ENCODE data around the gene PPM1M. TPM values are rescaled to one million over a fixed set of nuclear protein-coding genes. Genes with fewer than 3 reads are reported as not detected.

PPM1M gene
- polyA plus RNA-seq, 1 donor from 2014 or later = 1.1 TPM

DNA sequence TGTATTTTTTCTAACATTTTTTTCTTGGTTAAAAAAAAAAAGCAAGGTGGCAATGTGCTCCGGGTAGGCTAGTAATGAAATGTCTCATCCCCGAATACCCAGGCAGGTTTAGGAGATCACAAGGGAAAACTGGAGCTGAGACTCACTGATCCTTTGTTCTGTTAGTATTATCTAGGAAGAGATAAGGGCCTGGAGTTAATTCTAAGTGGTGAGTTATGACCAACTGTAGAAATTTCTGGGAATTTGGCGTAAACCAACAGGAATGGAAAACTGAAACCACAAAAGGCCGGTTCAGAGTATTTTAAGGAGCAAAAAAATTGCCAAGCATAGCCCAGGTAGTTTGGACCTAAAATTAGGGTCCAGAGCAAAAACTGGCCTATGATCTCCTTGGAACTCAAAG lies 12.4 kb downstream of the PPM1M start:
- no peaks in the 10 kb centered on the region for H3K9me2 ChIP-seq (ENCODE audit: insufficient read depth, low read length)
- no peaks in the 10 kb centered on the region for H3K27me3 ChIP-seq (ENCODE audit: insufficient read depth, low read depth, low read length)
- H3F3A ChIP-seq (ENCODE audit: insufficient read depth, low read length, poor library complexity, severe bottlenecking) = no peaks in the 10 kb centered on the region
- peaks cover 4% of the 10 kb centered on the region for H4K20me1 ChIP-seq (ENCODE audit: insufficient read depth)
- no peak overlapping the region for H3K9ac ChIP-seq (ENCODE audit: low read length)
- TF ChIP-seq MXI1 (conservative IDR thresholded peaks at IDR 0.05; ENCODE audit: poor library complexity, severe bottlenecking) (no peak), SMC3 (conservative IDR thresholded peaks at IDR 0.05; ENCODE audit: poor library complexity) (no peak), TAF1 (IDR thresholded peaks at IDR 0.05; ENCODE audit: low read depth) (no peak), POLR2AphosphoS5 (IDR thresholded peaks at IDR 0.05) (no peak)
- no peaks in the 10 kb centered on the region for H3K9me3 ChIP-seq (ENCODE audit: low read length)
- H3K79me2 ChIP-seq (replicated peaks; ENCODE audit: insufficient read depth, low read length) = peaks cover 14% of the 10 kb centered on the region
- H3K4me3 ChIP-seq (ENCODE audit: low read length) = no peak overlapping the region
- H3K4me2 ChIP-seq (ENCODE audit: low read length) = no peak overlapping the region
- H3K36me3 ChIP-seq (ENCODE audit: insufficient read depth, low read length) = peaks cover 9% of the 10 kb centered on the region
- no peak overlapping the region for H3K27ac ChIP-seq (ENCODE audit: low read length)
- H2AFZ ChIP-seq (ENCODE audit: low read depth, low read length) = no peak overlapping the region

DNA sequence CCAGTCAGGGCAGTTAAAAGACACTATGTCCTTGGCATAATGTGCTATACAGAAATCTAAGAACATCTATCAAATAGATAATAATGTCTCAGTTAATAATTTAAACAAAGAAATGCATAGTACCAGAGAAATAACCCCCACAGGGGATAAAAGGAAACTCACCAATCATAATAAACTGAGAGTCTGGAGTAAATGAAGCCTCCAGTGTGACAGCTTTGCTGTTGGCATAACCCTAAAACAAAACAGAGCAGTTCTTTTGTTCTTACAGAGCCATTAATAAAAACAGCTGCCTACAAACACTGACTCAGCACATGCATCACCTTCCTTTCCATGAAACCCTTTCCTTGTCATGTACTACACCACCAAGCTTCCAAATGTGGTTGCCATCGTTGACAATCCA lies 13.5 kb downstream of the PPM1M start:
- Histone ChIP-seq H3F3A (ENCODE audit: insufficient read depth, low read length, poor library complexity, severe bottlenecking) (no peaks in the 10 kb centered on the region), H3K9me2 (ENCODE audit: insufficient read depth, low read length) (no peaks in the 10 kb centered on the region), H3K79me2 (replicated peaks; ENCODE audit: insufficient read depth, low read length) (peaks cover 14% of the 10 kb centered on the region), H3K27me3 (ENCODE audit: insufficient read depth, low read depth, low read length) (no peaks in the 10 kb centered on the region), H3K27ac (ENCODE audit: low read length) (no peak overlapping the region), H4K20me1 (ENCODE audit: insufficient read depth) (no peaks in the 10 kb centered on the region), H3K9ac (ENCODE audit: low read length) (no peak overlapping the region), H3K9me3 (ENCODE audit: low read length) (no peaks in the 10 kb centered on the region), H2AFZ (ENCODE audit: low read depth, low read length) (no peak overlapping the region), H3K36me3 (ENCODE audit: insufficient read depth, low read length) (peaks cover 9% of the 10 kb centered on the region), H3K4me3 (ENCODE audit: low read length) (no peak overlapping the region), H3K4me2 (ENCODE audit: low read length) (no peak overlapping the region)
- no peak for TF ChIP-seq MXI1 (conservative IDR thresholded peaks at IDR 0.05; ENCODE audit: poor library complexity, severe bottlenecking)
- TF ChIP-seq RAD21 (conservative IDR thresholded peaks at IDR 0.05) = no peak
- TF ChIP-seq EZH2 (IDR thresholded peaks at IDR 0.05; ENCODE audit: borderline replicate concordance, insufficient read depth, low read length, poor library complexity, severe bottlenecking) = no peak
- TF ChIP-seq SMC3 (conservative IDR thresholded peaks at IDR 0.05; ENCODE audit: poor library complexity) = no peak
- TF ChIP-seq TAF1 (IDR thresholded peaks at IDR 0.05; ENCODE audit: low read depth) = no peak
- no peak for TF ChIP-seq EP300 (conservative IDR thresholded peaks at IDR 0.05; ENCODE audit: poor library complexity, severe bottlenecking)
- no peak for TF ChIP-seq POLR2AphosphoS5 (IDR thresholded peaks at IDR 0.05)
- TF ChIP-seq, protein P1, sequence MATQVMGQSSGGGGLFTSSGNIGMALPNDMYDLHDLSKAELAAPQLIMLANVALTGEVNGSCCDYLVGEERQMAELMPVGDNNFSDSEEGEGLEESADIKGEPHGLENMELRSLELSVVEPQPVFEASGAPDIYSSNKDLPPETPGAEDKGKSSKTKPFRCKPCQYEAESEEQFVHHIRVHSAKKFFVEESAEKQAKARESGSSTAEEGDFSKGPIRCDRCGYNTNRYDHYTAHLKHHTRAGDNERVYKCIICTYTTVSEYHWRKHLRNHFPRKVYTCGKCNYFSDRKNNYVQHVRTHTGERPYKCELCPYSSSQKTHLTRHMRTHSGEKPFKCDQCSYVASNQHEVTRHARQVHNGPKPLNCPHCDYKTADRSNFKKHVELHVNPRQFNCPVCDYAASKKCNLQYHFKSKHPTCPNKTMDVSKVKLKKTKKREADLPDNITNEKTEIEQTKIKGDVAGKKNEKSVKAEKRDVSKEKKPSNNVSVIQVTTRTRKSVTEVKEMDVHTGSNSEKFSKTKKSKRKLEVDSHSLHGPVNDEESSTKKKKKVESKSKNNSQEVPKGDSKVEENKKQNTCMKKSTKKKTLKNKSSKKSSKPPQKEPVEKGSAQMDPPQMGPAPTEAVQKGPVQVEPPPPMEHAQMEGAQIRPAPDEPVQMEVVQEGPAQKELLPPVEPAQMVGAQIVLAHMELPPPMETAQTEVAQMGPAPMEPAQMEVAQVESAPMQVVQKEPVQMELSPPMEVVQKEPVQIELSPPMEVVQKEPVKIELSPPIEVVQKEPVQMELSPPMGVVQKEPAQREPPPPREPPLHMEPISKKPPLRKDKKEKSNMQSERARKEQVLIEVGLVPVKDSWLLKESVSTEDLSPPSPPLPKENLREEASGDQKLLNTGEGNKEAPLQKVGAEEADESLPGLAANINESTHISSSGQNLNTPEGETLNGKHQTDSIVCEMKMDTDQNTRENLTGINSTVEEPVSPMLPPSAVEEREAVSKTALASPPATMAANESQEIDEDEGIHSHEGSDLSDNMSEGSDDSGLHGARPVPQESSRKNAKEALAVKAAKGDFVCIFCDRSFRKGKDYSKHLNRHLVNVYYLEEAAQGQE (IDR thresholded peaks at IDR 0.05; ENCODE audit: borderline replicate concordance) = no peak
- TF ChIP-seq, protein P2, sequence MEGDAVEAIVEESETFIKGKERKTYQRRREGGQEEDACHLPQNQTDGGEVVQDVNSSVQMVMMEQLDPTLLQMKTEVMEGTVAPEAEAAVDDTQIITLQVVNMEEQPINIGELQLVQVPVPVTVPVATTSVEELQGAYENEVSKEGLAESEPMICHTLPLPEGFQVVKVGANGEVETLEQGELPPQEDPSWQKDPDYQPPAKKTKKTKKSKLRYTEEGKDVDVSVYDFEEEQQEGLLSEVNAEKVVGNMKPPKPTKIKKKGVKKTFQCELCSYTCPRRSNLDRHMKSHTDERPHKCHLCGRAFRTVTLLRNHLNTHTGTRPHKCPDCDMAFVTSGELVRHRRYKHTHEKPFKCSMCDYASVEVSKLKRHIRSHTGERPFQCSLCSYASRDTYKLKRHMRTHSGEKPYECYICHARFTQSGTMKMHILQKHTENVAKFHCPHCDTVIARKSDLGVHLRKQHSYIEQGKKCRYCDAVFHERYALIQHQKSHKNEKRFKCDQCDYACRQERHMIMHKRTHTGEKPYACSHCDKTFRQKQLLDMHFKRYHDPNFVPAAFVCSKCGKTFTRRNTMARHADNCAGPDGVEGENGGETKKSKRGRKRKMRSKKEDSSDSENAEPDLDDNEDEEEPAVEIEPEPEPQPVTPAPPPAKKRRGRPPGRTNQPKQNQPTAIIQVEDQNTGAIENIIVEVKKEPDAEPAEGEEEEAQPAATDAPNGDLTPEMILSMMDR (IDR thresholded peaks at IDR 0.05; ENCODE audit: poor library complexity, severe bottlenecking) = no peak
